Stimulated activated CD8-positive, alpha-beta memory T cell treated with anti-CD3 and anti-CD28 coated beads, Interleukin-4, amount 100 ng/mL, for 1 hour (primary cell): ENCODE measurements around the gene REN.

Source experiments
- DNase-seq, 2 donors: peaks; one replicate each; pipeline ENCODE4 v3.0.0-alpha.2; 2020; ENCODE audit warnings: low read depth in 2 of 2, low spot score in 1 of 2

The REN gene

GRCh38 chr1:204154568-204155255, 11.4 kb downstream of the REN start:
- DNase-seq, result no peak

DNA sequence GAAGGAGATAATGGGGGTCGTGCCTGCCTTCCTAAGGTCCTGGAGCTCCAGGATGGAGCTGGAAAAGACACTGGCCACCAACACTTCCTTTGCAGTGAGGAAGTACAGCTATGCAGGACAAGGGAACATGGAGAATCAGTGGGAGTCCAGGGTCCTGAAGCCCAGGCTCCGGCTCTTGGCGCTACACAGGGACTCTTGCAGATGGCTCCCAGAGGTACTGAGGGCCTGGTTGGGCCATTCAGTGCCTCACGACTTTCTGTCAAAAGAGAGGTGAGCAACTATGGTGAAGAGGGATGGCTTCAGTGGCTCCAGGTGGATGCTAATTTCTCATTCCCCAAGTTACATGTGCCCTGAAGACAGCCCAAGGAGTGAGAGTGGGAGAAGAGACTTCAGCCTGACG, 12.5 kb downstream of the REN start:
- no peak for DNase-seq

GRCh38 chr1:204152310-204153044, 13.7 kb downstream of the REN start:
- DNase-seq, result no peak

GRCh38 chr1:204151552-204152309, 14.4 kb downstream of the REN start, which contains the start of gene ETNK2:
Gene ETNK2, minus strand, starts transcription at chr1:204152044. Its CDS starts 192 bp downstream, at chr1:204151852.
- DNase-seq, result peak; percentile 22 to 28

DNA sequence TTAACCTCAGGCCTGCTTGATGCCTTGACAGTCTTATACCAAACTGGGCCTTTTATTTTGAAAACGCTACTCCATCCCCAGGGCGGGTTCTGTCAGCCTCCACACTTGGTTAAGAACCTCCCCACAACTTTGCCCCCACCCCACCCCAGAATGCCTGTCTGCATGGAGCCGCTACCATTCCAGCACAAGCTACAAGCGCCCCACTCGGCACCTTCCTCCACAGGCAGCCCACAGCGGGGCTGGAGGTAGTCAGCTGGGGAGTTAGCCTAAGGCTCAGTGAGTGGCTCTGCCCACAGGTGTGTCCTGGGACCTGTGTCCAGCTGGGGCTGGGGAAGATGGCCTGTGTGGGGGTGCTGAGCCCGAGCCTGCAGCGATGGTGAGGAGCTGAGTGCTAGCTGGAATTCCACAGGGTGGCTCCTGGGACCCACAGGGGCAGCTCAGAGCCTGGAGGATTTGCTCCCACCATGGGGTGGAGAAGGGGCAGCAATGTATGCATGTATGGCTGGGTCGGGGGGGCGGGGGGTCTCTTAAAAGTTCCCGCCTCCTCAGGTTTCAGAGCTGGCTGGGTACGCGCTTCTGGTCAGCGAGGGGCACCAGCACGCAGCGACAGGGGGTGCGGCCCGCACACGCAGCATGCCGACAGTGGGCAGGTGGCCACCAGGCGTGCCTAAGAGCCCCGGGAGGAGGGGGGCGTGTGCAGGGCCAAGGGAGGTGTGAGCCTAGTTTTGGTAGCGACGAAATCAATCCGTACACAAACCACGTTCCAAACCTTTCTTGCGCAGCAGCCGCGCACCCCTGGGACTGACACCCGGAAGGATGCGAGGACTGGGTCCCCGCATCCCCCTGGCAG, 15.2 kb downstream of the REN start:
- DNase-seq, result no peak

- DNase-seq, result no peak
These were observed 16.2 kb downstream of the REN start for GRCh38 chr1:204149635-204150565.

- DNase-seq, result no peak
These were observed 17.0 kb downstream of the REN start for GRCh38 chr1:204149107-204149506.

DNA sequence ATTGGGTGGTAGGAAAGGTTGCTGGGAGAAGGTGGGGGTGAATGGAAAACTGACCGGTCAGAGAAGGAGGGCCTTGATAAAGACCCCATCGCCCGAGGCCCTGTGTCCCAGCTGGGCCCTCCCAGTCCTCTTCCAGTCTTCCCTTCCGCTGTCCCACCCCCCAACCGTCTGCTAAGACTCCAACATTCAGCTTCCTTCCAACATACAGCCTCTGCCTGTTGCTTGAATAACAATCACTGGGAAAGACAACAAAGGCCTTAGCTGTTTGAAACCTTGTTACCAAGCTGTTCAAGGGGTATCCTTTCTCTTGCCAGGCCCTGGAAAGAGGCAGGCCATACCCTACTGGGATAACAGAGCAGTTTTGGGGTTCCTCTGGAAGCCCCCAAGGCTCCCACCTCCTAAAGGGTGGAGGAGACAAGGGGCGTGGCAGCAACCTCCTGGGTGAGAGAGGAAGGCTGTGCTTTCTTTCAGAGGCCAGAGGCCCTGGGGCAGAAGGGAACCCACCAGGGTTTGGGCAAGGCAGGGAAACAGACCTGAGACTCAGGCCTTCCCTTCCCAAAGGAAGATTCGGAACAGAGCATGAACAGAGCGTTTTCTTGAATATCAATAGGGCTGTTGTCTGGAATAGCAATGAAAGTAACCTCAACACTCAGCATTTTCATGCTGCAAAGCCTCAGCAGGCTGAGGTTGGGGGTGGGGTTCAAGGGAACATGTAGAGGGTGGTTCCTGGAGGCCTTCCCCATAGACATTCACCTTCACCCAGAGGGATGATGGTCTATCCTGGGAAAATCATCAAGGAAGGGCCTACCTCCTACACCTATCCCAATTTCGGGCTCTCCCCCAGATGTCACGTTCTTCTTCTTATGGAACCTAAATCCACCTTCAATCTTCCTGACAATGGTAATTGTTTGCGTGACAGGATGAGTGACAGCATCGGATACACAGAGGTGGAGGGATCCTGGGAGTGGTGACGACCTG, 18.4 kb downstream of the REN start:
- no peak for DNase-seq

GRCh38 chr1:204146965-204147364, 19.2 kb downstream of the REN start:
- no peak for DNase-seq

DNA sequence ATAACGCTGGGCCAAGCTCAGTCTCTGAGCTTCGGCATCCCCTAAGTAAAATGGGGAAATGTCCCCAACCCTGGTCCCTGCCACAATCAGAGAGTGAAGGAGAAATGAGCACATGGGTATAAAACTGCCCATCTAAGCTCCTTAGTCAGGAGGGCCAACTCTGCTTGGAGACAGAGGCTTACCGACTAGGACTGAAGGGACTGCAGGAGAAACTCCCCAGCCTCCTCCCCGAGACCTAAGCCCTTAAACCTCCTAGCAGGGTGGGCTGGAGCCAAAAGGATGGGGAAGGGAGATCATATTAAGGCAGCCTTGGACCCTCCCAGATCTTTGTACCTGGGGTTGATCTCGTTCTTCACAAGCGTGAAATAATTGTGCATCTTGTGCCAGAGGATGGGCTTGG, 19.8 kb downstream of the REN start:
- no peak for DNase-seq

DNA sequence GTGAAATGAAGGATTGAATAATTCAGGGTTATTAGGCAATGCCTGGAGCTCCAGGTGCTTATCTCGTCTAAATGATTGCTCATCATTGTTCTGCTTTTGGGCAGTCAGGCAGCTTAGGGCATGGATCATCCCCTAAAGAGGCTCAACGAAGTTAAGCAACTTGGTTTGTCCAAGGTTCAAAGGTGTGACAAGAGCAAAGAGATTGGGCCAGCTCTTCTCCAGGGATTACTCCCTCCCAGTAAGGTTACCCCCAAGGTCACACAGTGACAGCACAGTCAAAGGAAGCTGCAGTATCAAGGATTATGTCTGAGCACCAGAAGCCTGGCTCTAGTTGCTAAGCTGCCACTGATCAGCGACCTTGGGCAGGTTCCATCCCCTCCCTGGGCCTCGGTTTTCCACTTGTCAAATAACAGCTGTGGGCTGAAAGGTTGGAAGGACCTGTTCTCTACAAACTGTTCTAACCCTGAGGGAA, 21.1 kb downstream of the REN start:
- no peak for DNase-seq

DNA sequence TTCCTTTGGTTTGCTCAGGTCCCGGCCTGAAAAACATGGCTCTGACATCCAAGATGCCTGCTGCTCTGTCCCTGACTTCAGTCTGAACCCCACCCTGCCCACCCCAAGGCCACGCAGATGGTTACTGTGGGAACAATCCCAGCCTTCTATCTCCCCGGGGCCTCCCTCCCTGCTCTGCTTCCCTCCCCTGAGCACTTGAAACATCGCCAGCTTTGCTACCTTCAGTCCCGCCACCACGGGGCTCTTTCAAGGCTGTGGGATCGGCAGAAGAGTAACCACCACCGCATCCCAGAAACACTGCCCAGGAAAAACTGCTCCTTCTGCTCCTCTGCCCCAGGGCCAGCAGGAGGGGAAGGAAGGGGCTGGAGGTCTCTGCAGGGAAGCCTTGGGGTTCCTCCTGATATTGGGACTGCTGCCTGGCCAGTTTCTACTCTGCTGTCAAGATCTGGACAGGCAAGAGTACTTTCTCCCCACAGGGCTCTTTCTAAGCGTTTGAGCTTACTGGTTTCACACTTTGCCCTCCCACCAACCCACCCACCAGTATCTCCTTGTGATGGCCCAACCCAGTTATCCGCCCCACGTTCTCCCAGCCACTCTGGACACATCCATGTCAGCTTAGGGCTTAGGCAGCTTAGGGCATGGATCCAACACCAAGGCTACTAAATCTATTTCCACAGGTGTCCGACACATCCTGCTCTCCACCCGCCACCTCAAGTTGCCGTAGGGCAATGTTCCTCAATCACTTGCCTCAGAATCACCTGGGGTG, 22.7 kb downstream of the REN start:
- DNase-seq, result no peak

GRCh38 chr1:204142032-204142974, 23.8 kb downstream of the REN start:
- no peak for DNase-seq

GRCh38 chr1:204141131-204141530, 25.0 kb downstream of the REN start:
- no peak for DNase-seq

DNA sequence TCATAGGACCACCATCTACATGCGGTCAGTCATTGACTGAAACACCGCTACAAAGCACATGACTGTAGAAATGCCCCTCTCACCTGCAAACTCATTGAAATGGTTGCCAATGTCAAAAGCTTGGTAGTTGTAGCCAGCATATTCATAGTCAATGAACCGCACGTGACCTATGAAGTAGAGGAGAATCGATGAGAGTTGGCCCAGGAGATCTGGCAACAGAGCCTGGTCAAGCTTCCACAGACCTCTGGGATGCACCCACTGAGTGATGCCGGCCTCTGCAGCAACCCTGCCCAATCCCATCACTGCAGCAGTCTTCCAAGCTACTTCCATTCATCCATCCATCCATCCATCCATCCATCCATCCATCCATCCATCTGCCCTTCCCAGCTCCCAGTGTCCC, 26.2 kb downstream of the REN start:
- DNase-seq, result no peak

DNA sequence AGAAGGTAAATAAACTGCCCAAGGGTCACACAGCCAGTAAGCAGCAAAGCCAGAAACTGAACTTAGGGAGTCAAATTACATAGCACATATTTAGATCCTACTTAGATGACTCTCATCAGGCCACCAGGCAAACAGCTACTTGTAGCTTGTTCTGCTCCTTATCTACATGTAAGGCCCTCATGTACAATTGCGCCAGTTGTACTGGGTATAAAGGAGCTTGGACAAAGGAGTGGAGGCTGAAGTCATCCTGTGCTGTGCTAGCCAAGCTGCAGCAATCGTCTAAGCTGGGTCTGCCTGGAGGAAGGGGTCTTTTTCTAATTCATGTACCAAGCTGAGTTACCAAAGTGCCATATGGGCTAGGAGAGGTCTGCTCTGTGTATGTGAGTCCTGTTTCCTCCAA, 27.0 kb downstream of the REN start:
- no peak for DNase-seq

DNA sequence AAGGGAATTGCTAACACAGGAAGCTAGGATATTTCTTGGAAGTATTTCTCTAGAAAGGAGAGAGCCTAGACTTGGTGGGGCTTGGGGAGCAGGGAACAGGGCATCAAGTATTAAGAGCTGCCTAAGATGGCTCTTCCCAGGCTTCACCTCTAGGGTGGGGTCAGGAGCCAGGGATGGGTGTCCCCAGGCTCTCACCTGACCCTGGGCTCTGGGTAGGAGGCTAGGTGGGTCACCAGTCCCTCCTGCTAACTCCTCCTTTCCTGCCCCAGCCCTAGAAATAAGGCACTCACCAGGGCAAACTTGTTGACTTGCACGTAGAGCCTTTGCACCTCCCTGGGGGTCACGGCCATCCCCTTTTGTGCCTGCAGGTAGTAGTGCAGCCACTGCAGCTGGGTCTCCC, 29.3 kb downstream of the REN start:
- no peak for DNase-seq
